Muscle layer of colon (tissue), 2 donors: ENCODE results near the gene MGAT4C.

Source experiments
- H3K27ac ChIP-seq: one replicate; pipeline ENCODE4 v1.7.0; 2013; ENCODE audit warnings: low read depth, mild to moderate bottlenecking, low read length, moderate library complexity
- H3K27me3 ChIP-seq, 2 donors: one replicate each; pipeline ENCODE4 v1.7.0; 2013; ENCODE audit warnings: low read length in 2 of 2, mild to moderate bottlenecking in 2 of 2; ENCODE audit not compliant: insufficient read depth in 2 of 2, control insufficient read depth in 1 of 2
- H3K36me3 ChIP-seq: one replicate; pipeline ENCODE4 v1.7.0; 2013; ENCODE audit warnings: mild to moderate bottlenecking, low read length; ENCODE audit not compliant: insufficient read depth
- H3K4me1 ChIP-seq: one replicate; pipeline ENCODE4 v1.7.0; 2013; ENCODE audit warnings: mild to moderate bottlenecking, low read length; ENCODE audit not compliant: insufficient read depth
- H3K4me3 ChIP-seq, 2 donors: one replicate each; pipeline ENCODE4 v1.7.0; 2013; ENCODE audit warnings: low read length in 2 of 2, low read depth in 1 of 2, mild to moderate bottlenecking in 1 of 2, moderate library complexity in 1 of 2
- H3K9ac ChIP-seq: one replicate; pipeline ENCODE4 v1.7.0; 2013; ENCODE audit warnings: low read length
- H3K9me3 ChIP-seq: one replicate; pipeline ENCODE4 v1.7.0; 2013; ENCODE audit warnings: mild to moderate bottlenecking, low read length
- donor health status: abdominal sarcoma.
- donor health status: Adenocarcinoma of cecum.

The MGAT4C gene

GRCh38 chr12:85968606-85969005, 287.6 kb downstream of the MGAT4C start:
- Histone ChIP-seq H3K9ac (no peak overlapping the region), H3K4me3 (no peak overlapping the region), H3K9me3 (no peaks in the 10 kb centered on the region), H3K4me1 (no peaks in the 10 kb centered on the region), H3K36me3 (no peaks in the 10 kb centered on the region), H3K27ac (no peak overlapping the region), H3K27me3 (no peaks in the 10 kb centered on the region)

DNA sequence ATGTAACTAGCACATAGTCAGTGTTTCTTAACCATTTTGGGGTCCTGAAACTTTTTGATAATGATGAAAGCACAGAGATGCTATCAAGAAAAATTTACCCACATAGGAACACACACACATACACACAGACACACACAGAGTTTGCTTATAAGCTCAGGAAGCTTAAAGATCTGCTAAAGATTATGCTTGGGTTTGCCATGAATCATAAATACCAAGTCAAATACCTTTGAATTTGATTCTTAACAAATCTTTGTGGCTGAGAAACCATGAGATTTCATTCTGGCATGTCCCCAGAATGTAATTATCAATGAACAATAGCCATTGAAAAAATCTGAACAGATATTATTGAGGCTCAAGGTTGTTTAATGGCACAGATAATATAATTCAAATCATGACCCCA, 292.9 kb downstream of the MGAT4C start:
- Histone ChIP-seq H3K27ac (no peak overlapping the region), H3K9ac (no peak overlapping the region), H3K4me1 (no peaks in the 10 kb centered on the region), H3K4me3 (no peak overlapping the region), H3K9me3 (no peaks in the 10 kb centered on the region), H3K36me3 (no peaks in the 10 kb centered on the region), H3K27me3 (no peaks in the 10 kb centered on the region)

- no peak overlapping the region for H3K27ac ChIP-seq
- H3K36me3 ChIP-seq, result no peaks in the 10 kb centered on the region
- H3K4me1 ChIP-seq, result no peaks in the 10 kb centered on the region
- H3K9ac ChIP-seq, result no peak overlapping the region
- H3K4me3 ChIP-seq, result no peak overlapping the region
- no peaks in the 10 kb centered on the region for H3K27me3 ChIP-seq
- H3K9me3 ChIP-seq, result no peaks in the 10 kb centered on the region
These were observed 300.1 kb downstream of the MGAT4C start for GRCh38 chr12:85956081-85956480.

DNA sequence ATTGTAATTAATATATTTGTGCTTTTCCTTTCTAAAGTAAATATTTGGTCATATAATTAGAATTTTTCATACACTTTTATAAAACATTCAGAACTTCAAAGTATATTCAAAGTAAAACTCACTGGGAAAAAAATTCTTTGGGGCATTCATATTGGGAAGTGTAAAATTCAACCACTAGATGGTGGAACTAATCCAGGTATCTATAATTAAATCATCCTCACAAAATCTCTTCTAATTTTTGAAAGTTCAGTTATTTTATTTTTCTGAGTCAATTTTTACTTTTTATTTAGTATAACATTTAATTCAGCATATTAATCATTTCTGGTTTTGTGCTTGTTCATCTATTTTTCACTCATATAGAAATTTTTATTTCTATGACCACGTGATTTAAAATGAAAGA, 301.1 kb downstream of the MGAT4C start:
- Histone ChIP-seq H3K9me3 (no peaks in the 10 kb centered on the region), H3K4me3 (no peak overlapping the region), H3K36me3 (no peaks in the 10 kb centered on the region), H3K27ac (no peak overlapping the region), H3K27me3 (no peaks in the 10 kb centered on the region), H3K4me1 (no peaks in the 10 kb centered on the region), H3K9ac (no peak overlapping the region)

GRCh38 chr12:85951823-85952222, 304.4 kb downstream of the MGAT4C start:
- Histone ChIP-seq H3K4me1 (no peaks in the 10 kb centered on the region), H3K9ac (no peak overlapping the region), H3K27ac (no peak overlapping the region), H3K27me3 (no peaks in the 10 kb centered on the region), H3K9me3 (no peaks in the 10 kb centered on the region), H3K4me3 (no peak overlapping the region), H3K36me3 (no peaks in the 10 kb centered on the region)

GRCh38 chr12:85949253-85949652, 306.9 kb downstream of the MGAT4C start:
- H3K27ac ChIP-seq, result no peak overlapping the region
- no peaks in the 10 kb centered on the region for H3K4me1 ChIP-seq
- no peak overlapping the region for H3K9ac ChIP-seq
- H3K4me3 ChIP-seq, result no peak overlapping the region
- H3K9me3 ChIP-seq, result no peaks in the 10 kb centered on the region
- H3K27me3 ChIP-seq, result no peaks in the 10 kb centered on the region
- no peaks in the 10 kb centered on the region for H3K36me3 ChIP-seq

GRCh38 chr12:85948340-85948739, 307.9 kb downstream of the MGAT4C start:
- H3K27ac ChIP-seq, result no peak overlapping the region
- no peak overlapping the region for H3K4me3 ChIP-seq
- H3K27me3 ChIP-seq, result no peaks in the 10 kb centered on the region
- H3K4me1 ChIP-seq, result no peaks in the 10 kb centered on the region
- H3K9me3 ChIP-seq, result no peaks in the 10 kb centered on the region
- H3K9ac ChIP-seq, result no peak overlapping the region
- no peaks in the 10 kb centered on the region for H3K36me3 ChIP-seq

GRCh38 chr12:85947286-85947685, 308.9 kb downstream of the MGAT4C start:
- Histone ChIP-seq H3K9me3 (no peaks in the 10 kb centered on the region), H3K27me3 (no peaks in the 10 kb centered on the region), H3K27ac (no peak overlapping the region), H3K4me3 (no peak overlapping the region), H3K9ac (no peak overlapping the region), H3K4me1 (no peaks in the 10 kb centered on the region), H3K36me3 (no peaks in the 10 kb centered on the region)

DNA sequence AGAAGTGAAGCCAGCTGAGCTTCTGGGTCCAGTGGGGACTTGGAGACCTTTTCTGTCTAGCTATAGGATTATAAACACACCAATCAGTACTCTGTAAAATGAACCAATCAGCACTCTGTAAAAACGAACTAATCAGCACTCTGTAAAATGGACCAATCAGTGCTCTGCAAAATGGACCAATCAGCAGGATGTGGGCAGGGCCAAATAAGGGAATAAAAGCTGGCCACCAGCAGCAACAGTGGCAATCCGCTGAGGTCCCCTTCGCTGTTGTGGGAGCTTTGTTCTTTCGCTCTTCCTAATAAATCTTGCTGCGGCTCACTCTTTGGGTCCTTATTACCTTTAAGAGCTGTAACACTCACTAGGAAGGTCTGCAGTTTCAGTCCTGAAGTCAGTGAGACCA, 309.8 kb downstream of the MGAT4C start:
- no peak overlapping the region for H3K27ac ChIP-seq
- H3K9me3 ChIP-seq, result no peaks in the 10 kb centered on the region
- H3K9ac ChIP-seq, result no peak overlapping the region
- no peaks in the 10 kb centered on the region for H3K36me3 ChIP-seq
- no peak overlapping the region for H3K4me3 ChIP-seq
- no peaks in the 10 kb centered on the region for H3K4me1 ChIP-seq
- H3K27me3 ChIP-seq, result no peaks in the 10 kb centered on the region

DNA sequence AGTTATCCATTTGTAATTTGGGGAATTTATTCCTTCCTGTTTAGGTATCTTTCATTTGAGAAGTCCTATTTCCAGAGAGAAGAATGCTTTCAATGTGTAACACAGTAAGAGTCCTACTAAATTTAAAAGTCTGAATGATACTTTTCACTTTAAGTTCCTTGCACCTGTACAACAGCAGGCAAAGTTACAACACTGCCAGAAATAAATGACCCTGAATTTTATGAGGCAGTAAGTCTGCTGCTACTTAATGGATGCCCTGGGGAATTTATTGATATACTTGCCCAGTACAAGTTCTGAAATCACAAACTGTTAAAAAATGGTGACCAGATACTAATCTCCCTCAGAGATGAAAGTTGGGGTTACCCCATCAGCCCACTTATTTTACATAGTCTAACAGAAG, 329.0 kb downstream of the MGAT4C start:
- Histone ChIP-seq H3K27ac (no peak overlapping the region), H3K9ac (no peak overlapping the region), H3K4me1 (no peaks in the 10 kb centered on the region), H3K4me3 (no peak overlapping the region), H3K9me3 (no peaks in the 10 kb centered on the region), H3K27me3 (no peaks in the 10 kb centered on the region), H3K36me3 (no peaks in the 10 kb centered on the region)

GRCh38 chr12:85923767-85924331, 332.3 kb downstream of the MGAT4C start:
- Histone ChIP-seq H3K27ac (no peak overlapping the region), H3K4me1 (no peaks in the 10 kb centered on the region), H3K9me3 (no peaks in the 10 kb centered on the region), H3K9ac (no peak overlapping the region), H3K4me3 (no peak overlapping the region), H3K27me3 (no peaks in the 10 kb centered on the region), H3K36me3 (no peaks in the 10 kb centered on the region)

DNA sequence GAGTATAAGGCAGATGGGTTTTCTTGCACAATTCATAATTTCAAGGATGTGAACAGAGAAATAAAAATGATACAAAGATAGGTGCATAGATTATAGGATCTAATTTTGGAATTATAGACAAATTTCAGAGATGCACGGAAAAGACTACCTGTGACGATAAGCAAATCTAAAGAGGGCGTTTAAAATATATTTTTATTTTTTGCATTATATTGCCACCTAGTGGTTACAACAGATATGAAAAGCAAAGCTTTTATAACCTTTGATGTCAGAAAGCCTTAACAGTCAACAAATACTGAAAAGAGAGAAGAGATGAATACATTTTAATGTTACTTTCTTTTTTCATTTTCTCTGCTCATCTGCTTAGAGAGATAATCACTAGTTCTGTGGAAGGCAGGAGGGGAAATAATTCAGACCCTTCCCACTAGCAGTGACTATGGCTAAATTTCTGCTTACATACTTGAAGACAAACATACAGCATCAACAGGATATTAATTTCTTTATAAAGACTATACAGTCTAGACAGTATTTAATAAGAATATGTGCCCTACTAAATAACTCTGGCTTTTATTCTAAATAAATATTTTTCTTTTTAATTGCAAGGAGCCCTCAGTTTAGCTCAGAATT, 335.8 kb downstream of the MGAT4C start:
- H3K27me3 ChIP-seq, result no peaks in the 10 kb centered on the region
- H3K27ac ChIP-seq, result no peak overlapping the region
- no peaks in the 10 kb centered on the region for H3K36me3 ChIP-seq
- H3K4me3 ChIP-seq, result no peak overlapping the region
- H3K9me3 ChIP-seq, result no peaks in the 10 kb centered on the region
- no peak overlapping the region for H3K9ac ChIP-seq
- H3K4me1 ChIP-seq, result no peaks in the 10 kb centered on the region
